Lower leg skin (tissue), 3 donors: ENCODE measurements around the gene COPA.

ENCODE experiments used
- CTCF ChIP-seq, 3 donors: fragments of 450-650 bp; IDR thresholded peaks; one replicate each; pipeline ENCODE4 v1.5.1; 2016; ENCODE audit warnings: antibody characterized with exemption in 3 of 3, mild to moderate bottlenecking in 3 of 3, moderate library complexity in 2 of 3
- POLR2A ChIP-seq, 2 donors: fragments of 450-650 bp; IDR thresholded peaks; one replicate each; pipeline ENCODE4 v1.6.1; 2016 to 2017; ENCODE audit warnings: antibody characterized with exemption in 2 of 2, mild to moderate bottlenecking in 1 of 2, moderate library complexity in 1 of 2

- TF ChIP-seq POLR2A (IDR thresholded peaks at IDR 0.05) (no peak), CTCF (IDR thresholded peaks at IDR 0.05) (no peak)
These were observed 60.2 kb downstream of the COPA start for GRCh38 chr1:160282807-160283206.
